ENCODE data around the gene TBC1D16.

DNA sequence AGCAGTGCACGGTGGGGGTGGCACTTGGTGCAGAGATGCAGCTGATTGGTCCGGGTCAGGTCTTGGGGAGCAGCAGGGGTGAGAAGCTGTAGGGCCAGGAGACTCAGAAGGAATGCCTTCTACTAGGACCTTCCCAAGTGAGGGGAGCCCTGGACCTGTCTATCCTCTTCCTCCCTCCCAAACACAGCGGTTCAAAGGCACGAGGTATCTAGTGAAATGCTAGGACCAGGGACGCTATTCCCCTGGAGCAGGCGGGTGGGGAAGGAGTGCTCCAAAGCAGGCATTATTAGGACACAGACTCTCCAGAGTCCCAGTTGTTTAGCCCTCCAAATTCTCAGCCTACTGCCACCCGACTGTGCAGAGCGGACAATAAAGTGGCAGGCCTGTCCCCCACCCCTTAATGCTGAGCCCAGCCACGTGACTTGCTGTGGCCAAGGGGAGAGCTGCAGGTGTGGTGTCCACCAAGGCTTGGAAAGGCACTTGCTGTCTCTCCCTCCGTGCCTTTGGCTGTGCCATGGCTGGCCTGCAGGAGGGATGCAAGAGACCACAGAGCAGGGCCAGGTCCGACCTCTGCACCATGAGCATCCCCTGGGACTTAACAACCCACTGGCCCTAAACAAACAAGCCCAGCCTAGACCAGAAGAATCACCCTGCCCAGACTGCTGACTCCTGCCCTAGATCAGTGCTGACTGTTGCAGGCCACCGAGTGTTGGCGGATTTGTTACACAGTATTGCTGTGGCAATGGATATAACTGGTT is 97.2 kb downstream of the TBC1D16 start:
- TF ChIP-seq FOXP2 (optimal IDR thresholded peaks at IDR 0.05; ENCODE audit: control extremely low read depth, extremely low read length, insufficient read depth) (no peak), EZH2 (IDR thresholded peaks at IDR 0.05) (no peak), POLR2AphosphoS5 (IDR thresholded peaks at IDR 0.05; ENCODE audit: borderline replicate concordance, low read depth, low read length) (no peak)

Data from SK-N-MC (cell line).